Upper lobe of right lung (tissue), 1 donor: ENCODE results near the gene SPACA6. TPM values are rescaled to one million over a fixed set of nuclear protein-coding genes. Genes with fewer than 3 reads are reported as not detected.

ENCODE experiments used
- ATAC-seq: fragments of 200-7000 bp; cut with Tn5 transposase; one replicate; pipeline ENCODE4 v1.9.1; 2020; ENCODE audit warnings: mild to moderate bottlenecking, moderate library complexity
- DNase-seq: peaks from one replicate; pipeline ENCODE4 v3.0.0-alpha.2; 2020
- H3K27ac ChIP-seq: fragments of 200-600 bp; one replicate; pipeline ENCODE4 v1.8.0; 2022
- H3K27me3 ChIP-seq: fragments of 200-600 bp; one replicate; pipeline ENCODE4 v1.8.0; 2022; ENCODE audit warnings: mild to moderate bottlenecking
- H3K36me3 ChIP-seq: fragments of 200-600 bp; one replicate; pipeline ENCODE4 v1.8.0; 2022
- H3K4me1 ChIP-seq: fragments of 200-600 bp; one replicate; pipeline ENCODE4 v1.8.0; 2022
- H3K4me3 ChIP-seq: fragments of 200-600 bp; one replicate; pipeline ENCODE4 v1.8.0; 2022; ENCODE audit warnings: mild to moderate bottlenecking
- H3K9me3 ChIP-seq: fragments of 200-600 bp; one replicate; pipeline ENCODE4 v1.8.0; 2022
- intact Hi-C: fragments of 100-400 bp; cut with DNase I; formaldehyde crosslinking; loops from one replicate; pipeline ENCODE4 v1.11.0; 2022
- total RNA-seq: library from RNA; stranded (reverse); fragmentation: NEBNext Ultra II Directional; extraction: Animal tissue kit (Norgen Biotek cat#: 25700); gene quantifications from one replicate; pipeline ENCODE4 v1.2.1, GENCODE V29; 2021
- TF ChIP-seq, protein P1 (sequence below): fragments of 200-600 bp; IDR thresholded peaks from one replicate; pipeline ENCODE4 v1.8.0; 2022; ENCODE audit warnings: antibody characterized with exemption
- donor health status: DM: no; HTN: yes; CAD: no; lungs with severe emphysema.

Gene SPACA6
- total RNA-seq, 1 donor from 2014 or later = 24.0 TPM

DNA sequence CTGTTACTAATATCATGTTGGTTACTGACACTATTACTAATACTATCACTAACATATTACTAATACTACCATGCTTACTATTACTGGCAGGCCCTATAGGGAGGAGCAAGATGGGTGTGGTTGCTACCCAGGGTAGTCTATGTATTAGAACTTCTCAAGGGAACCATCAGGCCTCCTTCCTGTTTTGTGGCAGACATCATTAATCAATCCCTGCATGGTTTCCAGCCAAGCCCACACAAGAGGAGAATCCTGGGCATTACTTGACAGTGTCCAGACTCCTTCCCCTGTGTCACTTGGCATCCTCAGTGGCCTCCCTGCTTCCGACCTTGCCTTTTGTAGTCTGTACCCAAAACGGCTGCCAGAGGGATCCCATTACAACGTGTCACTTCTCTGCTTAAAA is 21.7 kb downstream of the SPACA6 start:
- intact Hi-C loops = no loop called here
- Histone ChIP-seq H3K36me3 (no peaks in the 10 kb centered on the region), H3K4me1 (no peaks in the 10 kb centered on the region), H3K9me3 (no peaks in the 10 kb centered on the region), H3K27ac (no peak overlapping the region), H3K27me3 (peaks cover 29% of the 10 kb centered on the region), H3K4me3 (no peak overlapping the region)
- no peak for DNase-seq
- peak; percentile 54 for ATAC-seq
- TF ChIP-seq, protein P1, sequence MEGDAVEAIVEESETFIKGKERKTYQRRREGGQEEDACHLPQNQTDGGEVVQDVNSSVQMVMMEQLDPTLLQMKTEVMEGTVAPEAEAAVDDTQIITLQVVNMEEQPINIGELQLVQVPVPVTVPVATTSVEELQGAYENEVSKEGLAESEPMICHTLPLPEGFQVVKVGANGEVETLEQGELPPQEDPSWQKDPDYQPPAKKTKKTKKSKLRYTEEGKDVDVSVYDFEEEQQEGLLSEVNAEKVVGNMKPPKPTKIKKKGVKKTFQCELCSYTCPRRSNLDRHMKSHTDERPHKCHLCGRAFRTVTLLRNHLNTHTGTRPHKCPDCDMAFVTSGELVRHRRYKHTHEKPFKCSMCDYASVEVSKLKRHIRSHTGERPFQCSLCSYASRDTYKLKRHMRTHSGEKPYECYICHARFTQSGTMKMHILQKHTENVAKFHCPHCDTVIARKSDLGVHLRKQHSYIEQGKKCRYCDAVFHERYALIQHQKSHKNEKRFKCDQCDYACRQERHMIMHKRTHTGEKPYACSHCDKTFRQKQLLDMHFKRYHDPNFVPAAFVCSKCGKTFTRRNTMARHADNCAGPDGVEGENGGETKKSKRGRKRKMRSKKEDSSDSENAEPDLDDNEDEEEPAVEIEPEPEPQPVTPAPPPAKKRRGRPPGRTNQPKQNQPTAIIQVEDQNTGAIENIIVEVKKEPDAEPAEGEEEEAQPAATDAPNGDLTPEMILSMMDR = no peak

DNA sequence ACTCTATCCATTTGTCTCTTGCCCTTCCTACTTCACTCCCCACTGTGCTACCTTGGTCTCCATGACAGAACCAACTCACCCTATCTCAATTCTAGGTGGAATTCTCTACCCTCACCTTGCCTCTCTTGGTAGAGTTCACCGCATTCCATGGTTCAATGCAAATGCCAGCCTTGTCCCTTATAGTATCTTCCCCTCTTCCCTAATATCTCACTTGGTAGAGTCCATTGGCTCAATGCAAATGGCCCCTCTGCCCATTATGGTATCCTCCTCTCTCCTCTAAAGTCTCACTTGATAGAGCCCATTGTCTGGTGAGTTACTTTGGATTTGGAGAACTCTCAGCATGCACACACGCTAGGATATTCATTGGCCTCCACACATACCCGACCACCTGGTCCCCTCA is 22.7 kb downstream of the SPACA6 start:
- ATAC-seq = no peak
- Histone ChIP-seq H3K27ac (no peak overlapping the region), H3K36me3 (no peaks in the 10 kb centered on the region), H3K9me3 (no peaks in the 10 kb centered on the region), H3K4me3 (no peak overlapping the region), H3K27me3 (peaks cover 39% of the 10 kb centered on the region), H3K4me1 (no peaks in the 10 kb centered on the region)
- TF ChIP-seq, protein P1 = no peak
- no peak for DNase-seq
- intact Hi-C loops = no loop called here

DNA sequence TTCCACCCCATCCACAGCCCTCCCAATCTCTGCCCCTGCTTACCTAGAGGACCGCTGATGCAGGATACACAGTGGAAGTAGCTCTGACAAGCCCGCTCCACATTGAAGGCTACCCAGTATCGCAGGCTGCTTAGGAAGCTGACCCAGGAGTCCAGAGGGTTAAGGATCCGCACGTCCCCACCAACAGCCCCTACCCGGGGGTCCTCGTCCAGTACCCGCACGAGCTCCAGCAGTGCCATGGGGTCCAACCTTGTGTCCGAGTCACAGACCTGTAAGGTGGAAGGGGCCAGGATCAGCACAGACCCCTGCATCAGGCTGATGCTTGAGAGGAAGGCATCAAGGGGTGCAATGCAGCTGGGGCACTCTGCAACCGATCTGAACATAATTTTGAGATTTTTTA is 23.8 kb downstream of the SPACA6 start:
- Histone ChIP-seq H3K27ac (no peak overlapping the region), H3K4me3 (no peak overlapping the region), H3K27me3 (peaks cover 50% of the 10 kb centered on the region), H3K4me1 (no peaks in the 10 kb centered on the region), H3K36me3 (no peaks in the 10 kb centered on the region), H3K9me3 (no peaks in the 10 kb centered on the region)
- ATAC-seq (no peak), DNase-seq (no peak)
- TF ChIP-seq, protein P1 = no peak
- intact Hi-C loops = no loop called here

DNA sequence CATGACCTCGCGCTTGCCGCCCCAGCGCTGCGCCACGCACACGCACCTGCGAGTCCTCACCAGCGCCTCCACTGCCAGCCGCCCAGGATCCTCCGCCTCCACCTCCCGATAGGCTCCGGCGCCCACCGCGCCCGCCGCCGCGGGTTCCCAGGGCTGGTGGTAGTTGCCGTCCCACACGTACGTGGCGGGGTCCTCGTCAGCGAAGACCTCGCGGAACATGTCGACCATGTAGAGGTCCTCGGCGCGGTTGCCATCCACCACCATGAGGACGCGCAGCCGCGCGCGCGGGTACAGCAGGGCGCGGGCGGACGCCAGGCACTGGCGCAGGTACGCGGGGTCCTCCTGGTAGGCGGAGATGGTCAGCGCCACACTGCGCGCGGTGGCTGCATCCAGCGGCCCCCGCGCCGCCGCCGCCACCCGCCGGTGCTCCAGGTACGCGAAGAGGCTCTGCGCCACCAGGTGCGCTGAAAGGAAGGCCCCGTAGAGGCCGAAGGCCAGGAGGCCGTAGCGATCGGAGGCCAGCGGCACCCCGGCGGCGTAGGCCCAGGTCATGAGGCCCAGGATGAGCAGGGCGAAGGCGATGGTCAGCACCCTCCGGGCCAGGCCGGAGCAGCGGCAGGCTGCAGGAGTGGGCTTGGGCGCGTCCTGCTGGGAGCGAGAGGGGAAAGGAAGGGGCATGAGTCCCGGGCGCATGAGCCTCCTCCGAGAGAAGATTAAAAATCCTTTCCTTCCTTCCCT is 26.3 kb downstream of the SPACA6 start:
- H3K4me1 ChIP-seq = no peaks in the 10 kb centered on the region
- H3K27me3 ChIP-seq = peaks cover 66% of the 10 kb centered on the region
- no peaks in the 10 kb centered on the region for H3K36me3 ChIP-seq
- DNase-seq (no peak), ATAC-seq (peak; percentile 28)
- H3K4me3 ChIP-seq = no peak overlapping the region
- H3K9me3 ChIP-seq = no peaks in the 10 kb centered on the region
- intact Hi-C loops = no loop called here
- no peak overlapping the region for H3K27ac ChIP-seq
- TF ChIP-seq, protein P1 = no peak

DNA sequence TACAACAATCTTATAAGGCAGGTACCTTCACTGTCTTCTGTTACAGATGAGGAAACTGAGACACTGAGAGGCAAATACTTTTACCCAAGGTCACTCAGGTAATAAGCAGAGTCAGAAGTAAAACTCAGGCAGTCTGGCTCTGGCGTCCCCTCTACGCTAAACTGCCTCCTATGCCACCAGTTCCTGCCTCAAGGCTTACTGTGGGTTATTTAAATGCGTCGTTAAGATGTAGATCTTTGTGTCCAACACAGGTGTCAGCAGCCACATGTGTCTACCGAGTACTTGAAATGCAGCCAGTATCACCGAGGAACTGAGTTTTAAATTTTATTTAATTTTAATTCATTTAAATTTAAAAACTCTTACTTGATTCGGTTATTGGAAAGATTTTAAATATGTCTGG is 28.8 kb downstream of the SPACA6 start:
- Histone ChIP-seq H3K4me1 (no peaks in the 10 kb centered on the region), H3K4me3 (no peak overlapping the region), H3K27ac (no peak overlapping the region), H3K27me3 (peaks cover 72% of the 10 kb centered on the region), H3K9me3 (no peaks in the 10 kb centered on the region), H3K36me3 (no peaks in the 10 kb centered on the region)
- intact Hi-C loops = no loop called here
- TF ChIP-seq, protein P1 = no peak
- no peak for DNase-seq
- no peak for ATAC-seq
